Tibial nerve (tissue), 3 donors: ENCODE measurements around the gene SAP30BP.

Experiments used
- POLR2A ChIP-seq, 2 donors: fragments of 450-650 bp; IDR thresholded peaks; one replicate each; pipeline ENCODE4 v1.6.1; 2017; ENCODE audit warnings: antibody characterized with exemption in 2 of 2, mild to moderate bottlenecking in 2 of 2, moderate library complexity in 2 of 2
- TF ChIP-seq, protein P1 (sequence below), 5 experiments: fragments of 200-600 bp in 3 of 5; fragments of 450-650 bp in 2 of 5; sonication (generic) in 3 of 5; IDR thresholded peaks; one replicate each; pipeline ENCODE4 v1.5.1; 2016 to 2019; ENCODE audit warnings: antibody characterized with exemption in 5 of 5, mild to moderate bottlenecking in 3 of 5, moderate library complexity in 2 of 5

DNA sequence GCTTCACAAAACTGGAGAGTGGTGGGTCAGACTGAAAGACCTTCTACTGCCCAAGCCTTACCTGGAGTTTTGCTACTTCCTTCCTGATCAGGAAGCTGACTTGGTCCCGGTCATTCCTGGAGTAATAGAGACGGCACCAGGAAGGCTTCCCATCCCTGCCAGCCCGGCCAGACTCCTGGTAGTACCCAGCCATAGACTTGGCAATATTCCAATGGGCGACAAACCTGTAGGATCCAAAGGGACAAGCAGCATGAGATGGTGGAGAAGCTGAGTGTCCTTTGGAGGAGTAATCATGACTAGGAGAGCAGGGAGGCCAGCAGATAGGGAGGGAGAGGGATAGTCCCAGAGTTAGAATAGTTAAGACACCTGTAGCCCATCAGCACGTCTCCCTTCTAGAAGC is 8.9 kb upstream of the SAP30BP start:
- TF ChIP-seq, protein P1, sequence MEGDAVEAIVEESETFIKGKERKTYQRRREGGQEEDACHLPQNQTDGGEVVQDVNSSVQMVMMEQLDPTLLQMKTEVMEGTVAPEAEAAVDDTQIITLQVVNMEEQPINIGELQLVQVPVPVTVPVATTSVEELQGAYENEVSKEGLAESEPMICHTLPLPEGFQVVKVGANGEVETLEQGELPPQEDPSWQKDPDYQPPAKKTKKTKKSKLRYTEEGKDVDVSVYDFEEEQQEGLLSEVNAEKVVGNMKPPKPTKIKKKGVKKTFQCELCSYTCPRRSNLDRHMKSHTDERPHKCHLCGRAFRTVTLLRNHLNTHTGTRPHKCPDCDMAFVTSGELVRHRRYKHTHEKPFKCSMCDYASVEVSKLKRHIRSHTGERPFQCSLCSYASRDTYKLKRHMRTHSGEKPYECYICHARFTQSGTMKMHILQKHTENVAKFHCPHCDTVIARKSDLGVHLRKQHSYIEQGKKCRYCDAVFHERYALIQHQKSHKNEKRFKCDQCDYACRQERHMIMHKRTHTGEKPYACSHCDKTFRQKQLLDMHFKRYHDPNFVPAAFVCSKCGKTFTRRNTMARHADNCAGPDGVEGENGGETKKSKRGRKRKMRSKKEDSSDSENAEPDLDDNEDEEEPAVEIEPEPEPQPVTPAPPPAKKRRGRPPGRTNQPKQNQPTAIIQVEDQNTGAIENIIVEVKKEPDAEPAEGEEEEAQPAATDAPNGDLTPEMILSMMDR (IDR thresholded peaks at IDR 0.05): no peak
- TF ChIP-seq POLR2A (IDR thresholded peaks at IDR 0.05): no peak
